DMS53 treated with DMSO at 0.1 percent for 48 hours (cell line): ENCODE measurements around the gene FGD3.

Experiments
- DNase-seq: peaks from one replicate; lab custom pipeline; 2025; ENCODE audit not compliant: unreplicated experiment; lab: John Stamatoyannopoulos, UW

FGD3 gene

GRCh38 chr9:93052791-93053540, 105.6 kb downstream of the FGD3 start:
- DNase-seq = no peak

GRCh38 chr9:93053781-93054331, 106.5 kb downstream of the FGD3 start:
- DNase-seq = no peak

GRCh38 chr9:93054758-93055704, 107.7 kb downstream of the FGD3 start:
- no peak for DNase-seq

GRCh38 chr9:93057042-93057702, 109.8 kb downstream of the FGD3 start:
- DNase-seq = no peak

GRCh38 chr9:93057703-93058354, 110.5 kb downstream of the FGD3 start:
- DNase-seq = no peak

GRCh38 chr9:93058355-93059010, 111.2 kb downstream of the FGD3 start, which contains the start of gene SUSD3:
TSS of gene SUSD3 (plus strand) at chr9:93058701. CDS start at chr9:93058743, 42 bp downstream.
- DNase-seq = peak; percentile 19

- DNase-seq = no peak
Observed at GRCh38 chr9:93059011-93059714, 111.8 kb downstream of the FGD3 start.

- DNase-seq = no peak
Observed at GRCh38 chr9:93059715-93060578, 112.6 kb downstream of the FGD3 start.

GRCh38 chr9:93060746-93061259, 113.5 kb downstream of the FGD3 start:
- DNase-seq = no peak

- no peak for DNase-seq
Observed at GRCh38 chr9:93061260-93061751, 114.0 kb downstream of the FGD3 start.

- peak; percentile 23 for DNase-seq
Observed at GRCh38 chr9:93061791-93062763, 114.8 kb downstream of the FGD3 start.

GRCh38 chr9:93064392-93065134, 117.2 kb downstream of the FGD3 start:
- no peak for DNase-seq

- no peak for DNase-seq
Observed at GRCh38 chr9:93065135-93065720, 117.9 kb downstream of the FGD3 start.

GRCh38 chr9:93066978-93067603, 119.8 kb downstream of the FGD3 start:
- no peak for DNase-seq

GRCh38 chr9:93068956-93069355, 121.6 kb downstream of the FGD3 start:
- no peak for DNase-seq
